ENCODE measurements around the gene TPSD1.

GRCh38 chr16:1286513-1287094 lies 30.7 kb downstream of the TPSD1 start:
- TF ChIP-seq POLR2A (IDR thresholded peaks at IDR 0.05; ENCODE audit: low read length) (no peak), GATA1 (IDR thresholded peaks at IDR 0.05; ENCODE audit: low read depth, low read length) (no peak)

Data from erythroblast (primary cell).